GM19463 (cell line): Measurements from ENCODE around the gene FBRSL1.
"Not testable (repeated sequence)": the region's sequence is repeated elsewhere in the genome, so short reads cannot be mapped to it uniquely, and the experiment has no call there.

Source experiments
- ATAC-seq: cut with Tn5 transposase; IDR thresholded peaks from one replicate; pipeline ENCODE4 v1.9.1; 2021; ENCODE audit warnings: mild to moderate bottlenecking, moderate library complexity; ENCODE audit not compliant: unreplicated experiment

FBRSL1 gene

DNA sequence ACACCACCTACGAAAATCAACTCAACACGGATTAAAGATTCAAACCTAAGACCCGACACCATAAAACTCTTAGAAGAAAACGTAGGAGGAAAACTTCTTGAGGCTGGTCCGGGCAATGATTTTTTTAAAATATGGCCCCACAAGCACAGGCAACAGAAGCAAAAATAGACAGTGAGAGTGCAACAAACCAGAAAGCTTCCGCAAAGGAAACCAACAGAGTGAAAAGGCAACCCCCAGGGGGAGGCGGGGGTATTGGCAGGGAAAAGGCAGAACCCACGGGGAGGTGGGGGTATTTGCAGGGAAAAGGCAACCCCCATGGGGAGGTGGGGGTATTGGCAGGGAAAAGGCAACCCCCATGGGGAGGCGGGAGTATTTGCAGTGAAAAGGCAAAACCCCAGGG lies 20.5 kb upstream of the FBRSL1 start:
- no peak for ATAC-seq

GRCh38 chr12:132470397-132470796 lies 19.6 kb upstream of the FBRSL1 start:
- ATAC-seq = no peak

DNA sequence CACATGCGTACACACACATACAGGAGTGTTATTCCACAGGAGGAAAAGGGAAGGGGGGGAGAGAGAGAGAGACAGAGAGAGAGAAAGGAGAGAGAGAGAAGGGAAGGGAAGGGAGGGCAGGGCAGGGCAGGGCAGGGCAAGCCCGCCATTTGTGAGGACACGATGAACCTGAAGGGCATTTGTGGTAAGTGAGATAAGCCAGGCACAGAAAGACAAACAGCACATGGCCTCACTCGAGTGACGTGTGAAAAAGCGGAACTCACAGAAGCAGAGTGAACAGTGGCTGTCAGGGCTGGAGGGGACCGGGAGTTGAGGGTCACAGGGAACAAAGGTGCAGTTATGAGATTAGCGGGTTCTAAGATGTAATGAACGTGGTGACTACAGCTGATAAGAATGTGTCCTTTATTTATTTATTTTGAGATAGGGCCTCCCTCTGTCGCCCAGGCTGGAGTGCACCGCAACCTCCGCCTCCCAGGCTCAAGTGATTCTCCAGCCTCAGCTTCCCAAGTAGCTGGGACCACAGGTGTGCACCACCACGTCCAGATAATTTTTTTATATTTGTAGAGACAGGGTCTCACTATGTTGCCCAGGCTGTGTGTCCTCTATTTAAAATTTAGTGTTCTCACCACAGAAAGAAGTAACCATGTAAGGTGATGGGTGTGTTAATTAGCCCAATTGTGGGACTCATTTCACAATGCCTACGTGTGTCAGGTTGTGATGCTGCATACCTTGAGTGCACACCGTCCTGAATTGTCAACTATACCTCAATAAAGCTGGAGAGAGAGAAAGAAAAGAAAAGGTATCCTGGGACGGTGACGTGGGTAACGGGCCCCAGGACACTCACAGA lies 18.7 kb upstream of the FBRSL1 start:
- ATAC-seq = peak; percentile 56

GRCh38 chr12:132471858-132472255 lies 18.1 kb upstream of the FBRSL1 start:
- ATAC-seq = no peak

DNA sequence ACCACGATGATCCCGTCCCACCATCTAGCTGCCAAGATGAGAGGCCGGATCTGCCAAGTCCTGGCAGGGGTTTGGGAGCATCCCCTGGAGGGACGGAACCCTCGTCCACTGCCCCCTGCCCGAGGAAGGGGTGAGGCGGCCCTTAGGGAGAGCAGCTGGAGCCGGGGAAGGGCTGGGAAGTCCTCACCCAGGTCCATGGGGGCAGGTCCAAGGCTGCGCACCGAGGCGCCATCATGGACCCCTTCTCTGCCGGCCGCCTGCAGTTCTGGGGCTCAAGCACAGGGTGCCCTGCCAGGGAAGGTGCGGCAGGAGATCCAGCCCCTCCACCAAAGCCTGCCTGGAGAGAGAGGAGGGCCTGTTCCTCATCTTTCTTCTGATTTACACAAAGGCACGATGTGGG lies 17.6 kb upstream of the FBRSL1 start:
- ATAC-seq = no peak

DNA sequence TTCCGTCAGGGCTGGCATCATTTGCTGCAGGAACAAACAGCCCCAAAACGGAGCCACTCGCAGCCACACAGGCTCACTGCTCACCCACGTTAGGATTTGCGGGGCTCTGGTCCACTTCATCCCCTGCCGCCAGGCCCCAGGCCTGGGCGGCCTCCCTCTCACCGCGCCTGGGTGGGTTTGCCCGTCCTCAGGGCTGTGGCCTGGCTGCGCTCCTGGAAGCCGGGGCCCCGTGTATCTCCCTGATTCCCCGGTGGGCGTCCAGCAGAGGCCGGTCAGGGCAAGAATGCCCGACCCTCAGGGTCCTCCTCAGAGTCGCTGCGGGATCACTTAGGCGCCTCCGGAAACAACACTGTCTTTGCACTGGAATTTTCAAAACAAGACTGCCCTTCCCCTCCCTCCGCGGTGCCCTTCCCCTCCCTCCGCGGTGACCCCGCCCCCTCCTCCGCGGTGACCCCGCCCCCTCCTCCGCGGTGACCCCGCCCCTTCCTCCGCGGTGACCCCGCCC lies 15.7 kb upstream of the FBRSL1 start:
- no peak for ATAC-seq

GRCh38 chr12:132474799-132475303 lies 15.1 kb upstream of the FBRSL1 start:
- not testable (repeated sequence) for ATAC-seq

DNA sequence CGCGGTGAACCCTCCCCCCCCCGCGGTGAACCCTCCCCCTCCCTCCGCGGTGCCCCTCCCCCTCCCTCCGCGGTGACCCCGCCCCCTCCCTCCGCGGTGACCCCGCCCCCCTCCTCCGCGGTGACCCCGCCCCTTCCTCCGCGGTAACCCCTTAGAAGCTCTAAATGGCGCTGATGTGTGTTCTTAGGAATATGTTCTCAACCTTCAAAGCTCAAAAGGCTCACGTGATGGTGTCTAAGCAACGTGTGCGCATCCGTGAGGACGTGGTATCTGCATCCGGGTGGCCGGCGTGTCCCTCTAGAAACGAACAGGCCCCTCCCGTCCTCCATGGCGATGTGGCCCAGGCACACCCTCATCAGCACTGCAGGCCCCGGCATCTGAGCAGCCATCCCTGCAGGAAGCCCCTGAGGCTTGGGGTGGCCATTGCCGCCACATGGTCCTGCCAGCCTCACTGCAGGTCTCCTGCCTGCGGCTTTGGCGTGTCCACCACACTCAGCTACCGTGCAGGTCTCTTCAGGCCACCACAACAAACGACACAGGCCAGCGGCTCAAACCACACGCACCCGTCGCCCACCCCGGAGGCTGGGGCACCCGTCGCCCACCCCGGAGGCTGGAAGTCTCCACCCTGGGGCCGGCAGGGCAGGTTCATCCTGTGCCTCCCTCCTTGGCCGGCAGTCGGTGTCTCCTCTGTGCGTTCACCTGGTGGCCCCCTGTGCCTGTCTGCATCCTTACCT lies 14.5 kb upstream of the FBRSL1 start:
- ATAC-seq = no peak

- no peak for ATAC-seq
These were observed 13.9 kb upstream of the FBRSL1 start for GRCh38 chr12:132476038-132476414.

GRCh38 chr12:132476421-132476820 lies 13.5 kb upstream of the FBRSL1 start:
- ATAC-seq = no peak

- ATAC-seq = no peak
These were observed 12.8 kb upstream of the FBRSL1 start for GRCh38 chr12:132477017-132477702.

DNA sequence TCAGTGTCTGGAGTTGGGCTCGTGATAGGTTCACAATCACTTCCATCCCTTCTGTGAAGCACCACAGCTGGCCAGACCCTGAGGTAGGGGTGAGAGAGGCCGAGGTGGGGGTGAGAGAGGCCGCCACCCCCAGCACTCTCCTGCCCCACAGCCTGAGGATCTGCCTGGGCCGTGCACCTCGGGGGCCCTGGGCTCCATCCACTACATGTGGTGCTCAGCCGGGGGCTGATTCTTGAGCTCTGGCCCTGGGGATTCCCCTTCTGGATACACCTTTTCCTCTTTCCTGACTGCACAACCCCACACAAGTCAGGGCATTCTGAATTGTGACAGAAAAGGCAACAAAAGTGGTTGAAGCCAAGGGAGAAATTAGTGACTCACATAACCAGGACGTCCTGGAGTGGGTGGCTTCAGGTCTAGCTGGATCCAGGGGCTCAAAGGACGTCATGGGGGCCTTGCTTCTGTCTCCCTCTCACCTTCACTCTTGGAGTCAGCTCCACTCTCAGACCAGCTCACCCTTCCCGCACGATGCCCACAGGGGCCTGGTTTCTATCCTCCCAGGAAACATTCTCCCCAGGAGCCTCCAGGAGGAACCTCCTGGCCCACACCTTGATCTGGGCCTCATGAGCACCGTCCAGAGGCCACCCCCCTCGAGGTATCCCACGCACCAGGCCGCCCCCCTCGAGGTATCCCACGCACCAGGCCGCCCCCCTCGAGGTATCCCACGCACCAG lies 12.1 kb upstream of the FBRSL1 start:
- ATAC-seq = no peak

DNA sequence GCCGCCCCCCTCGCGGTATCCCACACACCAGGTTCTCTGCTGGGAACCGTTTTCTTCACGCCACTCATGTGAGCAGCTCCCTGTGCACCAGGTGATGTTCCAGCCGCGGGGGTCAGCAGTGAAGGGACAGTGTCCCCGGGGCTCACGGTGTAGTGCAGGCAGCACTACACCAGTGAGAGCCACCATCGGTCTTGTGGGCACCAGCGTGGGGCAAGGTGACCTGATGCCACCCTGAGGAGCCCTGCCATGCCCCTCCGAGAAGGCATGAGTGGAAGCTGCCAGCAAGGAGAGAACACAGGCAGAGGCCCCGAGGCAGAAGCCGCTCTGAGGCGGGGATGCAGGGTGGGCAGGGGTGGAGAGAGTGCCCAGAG lies 11.5 kb upstream of the FBRSL1 start:
- ATAC-seq = no peak

DNA sequence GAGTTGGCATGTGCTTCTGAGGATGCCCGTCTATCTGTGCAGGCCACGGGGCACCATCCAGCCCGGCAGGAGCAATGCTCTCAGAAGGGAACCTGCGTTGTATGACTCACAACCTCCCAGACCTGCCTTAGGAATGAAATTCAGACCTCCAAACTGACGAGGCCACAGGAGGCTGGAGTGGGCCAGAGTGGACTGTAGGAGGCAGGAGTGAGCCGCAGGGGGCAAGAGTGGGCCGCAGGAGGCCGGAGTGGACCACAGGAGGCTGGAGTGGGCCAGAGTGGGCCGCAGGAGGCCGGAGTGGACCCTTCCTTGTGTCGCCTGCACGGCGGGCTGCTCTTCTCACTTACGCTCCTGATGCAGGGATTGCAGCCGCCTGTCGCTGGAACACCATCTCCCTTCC lies 11.1 kb upstream of the FBRSL1 start:
- ATAC-seq = no peak

GRCh38 chr12:132479291-132479690 lies 10.7 kb upstream of the FBRSL1 start:
- no peak for ATAC-seq

GRCh38 chr12:132479938-132480622 lies 9.9 kb upstream of the FBRSL1 start:
- ATAC-seq = no peak

- no peak for ATAC-seq
These were observed 9.3 kb upstream of the FBRSL1 start for GRCh38 chr12:132480623-132481132.

DNA sequence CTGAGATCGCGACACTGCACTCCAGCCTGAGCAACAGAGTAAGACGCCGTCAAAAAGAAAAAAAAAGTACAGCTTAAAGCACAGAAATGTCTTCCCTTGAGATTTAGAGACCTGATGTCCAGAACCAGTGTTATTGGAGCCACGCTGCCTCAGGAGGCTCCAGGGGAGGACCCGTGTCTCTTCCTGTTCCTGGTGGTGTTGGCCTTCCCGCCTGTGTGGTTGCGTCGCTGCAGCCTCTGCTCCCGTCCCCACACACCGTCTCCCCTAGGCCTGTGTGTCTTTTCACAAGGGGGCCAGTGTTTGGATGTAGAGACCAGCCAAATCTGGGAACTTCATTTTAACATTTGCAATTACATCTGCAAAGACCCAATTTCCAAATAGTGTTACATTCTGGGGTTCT lies 8.6 kb upstream of the FBRSL1 start:
- no peak for ATAC-seq

- no peak for ATAC-seq
These were observed 7.9 kb upstream of the FBRSL1 start for GRCh38 chr12:132481771-132482745.
